ENCODE data around the gene QRFP. TPM values are rescaled to one million over a fixed set of nuclear protein-coding genes. Genes with fewer than 3 reads are reported as not detected.

QRFP gene
- total RNA-seq, 1 donor from 2014 or later: not detected

GRCh38 chr9:130904070-130905044 is 7.7 kb upstream of the QRFP start:
- DNase-seq (ENCODE audit: low spot score): no peak

- no peak for DNase-seq (ENCODE audit: low spot score)
These were observed 6.8 kb upstream of the QRFP start for GRCh38 chr9:130903194-130904069.

- no peak for DNase-seq (ENCODE audit: low spot score)
These were observed 5.9 kb upstream of the QRFP start for GRCh38 chr9:130902204-130903185.

GRCh38 chr9:130901498-130902203 is 5.0 kb upstream of the QRFP start:
- DNase-seq (ENCODE audit: low spot score): no peak

GRCh38 chr9:130900701-130901497 is 4.3 kb upstream of the QRFP start:
- DNase-seq (ENCODE audit: low spot score): no peak

- no peak for DNase-seq (ENCODE audit: low spot score)
These were observed 2.6 kb upstream of the QRFP start for GRCh38 chr9:130899051-130899748.

GRCh38 chr9:130898552-130898852 is 1.9 kb upstream of the QRFP start:
- no peak for DNase-seq (ENCODE audit: low spot score)

GRCh38 chr9:130897848-130898551 is 1.4 kb upstream of the QRFP start:
- DNase-seq (ENCODE audit: low spot score): no peak

GRCh38 chr9:130897105-130897751 is 616 bp upstream of the QRFP start:
- no peak for DNase-seq (ENCODE audit: low spot score)

- no peak for DNase-seq (ENCODE audit: low spot score)
These were observed 955 bp downstream of the QRFP start for GRCh38 chr9:130895481-130896232.

- DNase-seq (ENCODE audit: low spot score): no peak
These were observed 1.6 kb downstream of the QRFP start for GRCh38 chr9:130895038-130895437.

- DNase-seq (ENCODE audit: low spot score): no peak
These were observed 2.1 kb downstream of the QRFP start for GRCh38 chr9:130894546-130894945.

GRCh38 chr9:130893341-130894101 is 3.1 kb downstream of the QRFP start:
- peak; percentile 62 for DNase-seq (ENCODE audit: low spot score)

GRCh38 chr9:130892477-130893304 is 3.9 kb downstream of the QRFP start:
- no peak for DNase-seq (ENCODE audit: low spot score)

- no peak for DNase-seq (ENCODE audit: low spot score)
These were observed 4.7 kb downstream of the QRFP start for GRCh38 chr9:130891688-130892476.

Data from ureter (tissue), 1 donor.